ENCODE data around the gene SDHAF2. TPM values are rescaled to one million over a fixed set of nuclear protein-coding genes. Genes with fewer than 3 reads are reported as not detected.

The SDHAF2 gene
- total and polyA plus RNA-seq, 3 experiments from 2014 or later: 48.8 to 101 (median 49.2) TPM

- H3K27me3 Mint-ChIP-seq: peaks cover 0 to 3% of the 10 kb centered on the region in 2 donors
- Histone ChIP-seq H3K27me3 (ENCODE audit: insufficient read depth, low read length, poor library complexity, severe bottlenecking) (no peaks in the 10 kb centered on the region), H3K36me3 (ENCODE audit: insufficient read depth, low read length) (no peaks in the 10 kb centered on the region), H3K4me3 (ENCODE audit: low read length) (no peak overlapping the region), H3K27ac (ENCODE audit: low read depth, low read length) (no peak overlapping the region), H3K4me1 (ENCODE audit: insufficient read depth, low read length) (no peaks in the 10 kb centered on the region), H3K9me3 (ENCODE audit: low read length) (no peaks in the 10 kb centered on the region)
- no peak overlapping the region for H3K27ac Mint-ChIP-seq
- no peak overlapping the region for H3K4me3 Mint-ChIP-seq
- no peaks in the 10 kb centered on the region for H3K36me3 Mint-ChIP-seq
- no peaks in the 10 kb centered on the region for H3K9me3 Mint-ChIP-seq
- no peak for DNase-seq
- ChIA-PET CTCF (no interaction called here), POLR2A (no interaction called here)
- H3K4me1 Mint-ChIP-seq: no peaks in the 10 kb centered on the region
Observed at GRCh38 chr11:61495801-61496601, 66.1 kb downstream of the SDHAF2 start.

Other genes starting within 250 kb of the SDHAF2 start
- gene PGA3, start 226.6 kb upstream of the SDHAF2 start, total RNA-seq: not detected
- not detected for gene PGA3, start 226.6 kb upstream of the SDHAF2 start, polyA plus RNA-seq
- gene PGA4, start 207.8 kb upstream of the SDHAF2 start, total RNA-seq: not detected
- not detected for gene PGA4, start 207.8 kb upstream of the SDHAF2 start, polyA plus RNA-seq
- not detected for gene PGA5, start 188.9 kb upstream of the SDHAF2 start, total RNA-seq
- not detected for gene PGA5, start 188.9 kb upstream of the SDHAF2 start, polyA plus RNA-seq
- 10 to 100 TPM; 11.3 to 12.4 TPM for gene VWCE, start 134.8 kb upstream of the SDHAF2 start, total RNA-seq
- not detected for gene VWCE, start 134.8 kb upstream of the SDHAF2 start, polyA plus RNA-seq
- 100 to 1,000 TPM; 302 to 307 TPM for gene DDB1, start 97.0 kb upstream of the SDHAF2 start, total RNA-seq
- gene DDB1, start 97.0 kb upstream of the SDHAF2 start, polyA plus RNA-seq: 120 TPM
- 10 to 100 TPM; 66.8 to 72.4 TPM for gene TKFC, start 96.9 kb upstream of the SDHAF2 start, total RNA-seq
- gene TKFC, start 96.9 kb upstream of the SDHAF2 start, polyA plus RNA-seq: 31.8 TPM
- 10 to 100 TPM; 53.0 to 53.7 TPM for gene CYB561A3, start 68.2 kb upstream of the SDHAF2 start, total RNA-seq
- 62.1 TPM for gene CYB561A3, start 68.2 kb upstream of the SDHAF2 start, polyA plus RNA-seq
- 10 to 100 TPM; 74.4 to 75.1 TPM for gene TMEM138, start 67.8 kb upstream of the SDHAF2 start, total RNA-seq
- gene TMEM138, start 67.8 kb upstream of the SDHAF2 start, polyA plus RNA-seq: 54.3 TPM
- 10 to 100 TPM; 16.8 to 17.5 TPM for gene TMEM216, start 37.5 kb upstream of the SDHAF2 start, total RNA-seq
- 53.2 TPM for gene TMEM216, start 37.5 kb upstream of the SDHAF2 start, polyA plus RNA-seq
- 100 to 1,000 TPM; 128 to 140 TPM for gene CPSF7, start 149 bp upstream of the SDHAF2 start, total RNA-seq
- 32.9 TPM for gene CPSF7, start 149 bp upstream of the SDHAF2 start, polyA plus RNA-seq
- not detected for gene LRRC10B, start 78.6 kb downstream of the SDHAF2 start, total RNA-seq
- gene LRRC10B, start 78.6 kb downstream of the SDHAF2 start, polyA plus RNA-seq: not detected
- gene SYT7, start 151.0 kb downstream of the SDHAF2 start, total RNA-seq: not detected
- not detected for gene SYT7, start 151.0 kb downstream of the SDHAF2 start, polyA plus RNA-seq

All from CD8-positive, alpha-beta memory T cell (primary cell).